Activated naive CD4-positive, alpha-beta T cell (primary cell): Measurements from ENCODE around the gene FAM83C.

Experiments
- DNase-seq, 4 experiments: peaks; one replicate each; lab custom pipeline; 2025; lab: John Stamatoyannopoulos, UW

FAM83C gene

DNA sequence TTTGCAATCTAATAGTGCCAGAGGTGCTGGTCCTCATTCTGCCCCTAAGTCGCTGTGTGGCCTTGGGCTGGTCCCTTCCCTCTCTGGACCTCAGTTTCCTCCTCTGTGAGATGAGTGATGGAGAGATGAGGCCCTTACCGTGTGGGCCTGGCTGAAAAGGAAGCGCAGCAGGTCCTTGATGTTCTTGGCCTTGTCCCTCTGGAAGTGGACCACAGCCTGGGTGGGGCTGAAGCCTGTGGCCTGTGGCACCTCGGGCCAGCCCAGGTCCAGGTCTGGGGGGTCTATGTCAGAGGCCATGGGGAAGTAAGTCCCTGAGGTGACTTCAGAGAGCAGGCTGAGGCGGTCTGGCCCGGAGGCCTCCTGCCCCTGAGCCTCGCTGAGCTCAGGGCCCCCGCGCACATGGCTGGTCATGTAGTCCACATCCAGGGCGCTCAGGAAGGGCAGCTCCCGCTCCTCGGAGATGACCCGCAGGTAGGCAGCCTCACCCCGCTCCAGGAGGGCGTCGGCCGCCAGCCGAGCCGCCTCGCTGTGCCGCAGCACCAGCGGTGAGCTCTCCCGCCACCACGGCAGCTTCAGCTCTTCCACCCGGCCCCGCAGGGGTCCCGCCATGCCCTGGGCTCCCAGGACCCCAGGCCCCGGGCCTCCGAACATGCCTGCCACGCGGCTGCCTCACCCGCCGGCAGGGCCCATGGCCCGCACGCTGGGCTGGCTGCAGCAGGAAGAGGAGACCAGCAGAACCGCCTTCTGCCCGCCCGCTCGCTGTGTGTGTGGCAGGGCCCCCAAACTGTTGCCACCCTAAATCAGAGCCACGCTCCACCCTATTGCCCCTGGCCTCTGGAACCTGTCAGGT lies at the start of gene FAM83C:
Gene FAM83C, minus strand, starts transcription at position 772 of the 850 bp plus-strand sequence. Its CDS starts 121 bp downstream, at position 651.
- DNase-seq: no peak

DNA sequence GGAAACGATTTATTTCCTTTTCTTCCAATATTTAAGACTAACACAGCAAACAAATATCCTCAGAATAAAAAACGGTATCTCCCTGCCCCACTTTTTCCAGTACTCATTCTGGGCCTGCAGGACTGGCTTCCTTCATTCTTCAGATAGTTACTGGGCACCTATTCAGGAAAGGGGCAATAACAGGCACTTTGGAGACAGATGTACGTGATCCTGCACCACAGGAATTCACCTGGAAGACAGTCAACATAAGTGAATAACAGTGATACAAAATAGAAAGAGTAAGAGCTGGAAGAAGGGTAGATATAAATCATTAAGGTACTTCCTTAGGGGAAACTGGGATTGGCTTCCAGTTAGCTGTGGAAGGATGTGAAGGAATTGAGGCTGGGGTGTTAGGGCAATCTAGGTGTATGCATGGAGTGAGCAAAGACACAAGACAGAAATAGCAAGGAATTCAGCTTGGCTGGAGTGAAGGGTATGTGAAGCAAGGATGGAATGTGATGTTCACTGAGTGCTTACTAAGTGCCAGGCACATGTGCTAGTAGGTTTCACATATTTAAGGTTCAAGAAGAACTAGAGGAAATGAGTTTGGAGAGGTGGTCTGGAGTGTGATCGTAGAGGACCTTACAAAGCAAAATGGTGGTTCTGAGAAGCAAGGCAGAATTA lies 49.3 kb upstream of the FAM83C start:
- no peak for DNase-seq

DNA sequence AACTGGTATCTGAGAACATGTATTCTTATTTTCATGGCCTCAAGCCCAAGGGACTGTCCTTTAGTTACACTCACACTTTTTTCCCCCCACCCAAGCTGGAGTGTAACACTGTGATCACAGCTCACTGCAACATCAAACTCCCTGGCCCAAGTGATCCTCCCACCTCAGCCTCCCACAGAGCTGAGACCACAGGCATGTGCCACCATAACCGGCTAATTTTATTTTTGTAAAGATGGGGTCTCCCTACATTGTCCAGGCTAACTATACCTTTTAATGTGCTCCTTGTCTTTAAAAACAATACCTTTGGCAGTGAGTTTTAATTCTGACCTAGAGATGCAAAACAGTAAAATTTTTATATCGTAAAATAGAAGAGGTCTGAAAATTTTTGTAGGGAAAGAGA lies 48.2 kb upstream of the FAM83C start:
- DNase-seq: no peak

DNA sequence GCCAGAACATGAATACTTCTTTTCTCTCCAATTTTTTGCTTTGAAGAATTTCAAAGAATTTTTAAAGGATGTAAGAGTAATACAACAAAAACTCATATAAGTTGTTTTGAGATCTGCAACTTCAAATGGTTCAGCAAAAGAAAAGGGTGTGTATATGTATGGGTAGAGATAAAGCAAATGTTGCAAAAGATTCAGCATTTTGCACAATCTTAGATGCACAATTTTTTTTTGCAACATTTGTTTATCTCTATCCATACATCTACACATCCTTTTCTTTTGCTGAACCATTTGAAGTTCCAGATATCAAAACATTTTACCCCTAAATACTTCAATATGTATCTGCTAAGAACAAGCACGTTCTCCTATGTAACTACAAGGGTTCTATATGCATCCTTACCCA lies 47.4 kb upstream of the FAM83C start:
- DNase-seq: no peak

DNA sequence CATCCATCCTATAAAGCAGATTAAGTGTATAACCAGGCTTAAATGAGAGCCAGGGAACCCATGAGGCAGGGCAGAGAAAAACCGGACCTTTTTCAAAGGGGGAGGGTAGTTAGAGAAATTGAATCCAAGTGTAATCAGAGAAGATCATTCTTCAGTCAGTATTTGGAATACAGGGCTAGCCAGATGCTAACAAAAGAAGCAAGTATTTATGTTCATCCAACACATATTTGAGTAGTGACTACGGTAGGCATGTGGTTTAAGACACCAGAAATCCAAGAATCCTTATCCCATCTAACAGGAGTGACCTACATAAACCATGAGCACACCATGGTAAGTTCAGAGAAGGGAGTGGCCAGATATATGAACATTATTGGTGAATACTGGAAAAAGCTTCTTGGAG lies 46.8 kb upstream of the FAM83C start:
- no peak for DNase-seq

DNA sequence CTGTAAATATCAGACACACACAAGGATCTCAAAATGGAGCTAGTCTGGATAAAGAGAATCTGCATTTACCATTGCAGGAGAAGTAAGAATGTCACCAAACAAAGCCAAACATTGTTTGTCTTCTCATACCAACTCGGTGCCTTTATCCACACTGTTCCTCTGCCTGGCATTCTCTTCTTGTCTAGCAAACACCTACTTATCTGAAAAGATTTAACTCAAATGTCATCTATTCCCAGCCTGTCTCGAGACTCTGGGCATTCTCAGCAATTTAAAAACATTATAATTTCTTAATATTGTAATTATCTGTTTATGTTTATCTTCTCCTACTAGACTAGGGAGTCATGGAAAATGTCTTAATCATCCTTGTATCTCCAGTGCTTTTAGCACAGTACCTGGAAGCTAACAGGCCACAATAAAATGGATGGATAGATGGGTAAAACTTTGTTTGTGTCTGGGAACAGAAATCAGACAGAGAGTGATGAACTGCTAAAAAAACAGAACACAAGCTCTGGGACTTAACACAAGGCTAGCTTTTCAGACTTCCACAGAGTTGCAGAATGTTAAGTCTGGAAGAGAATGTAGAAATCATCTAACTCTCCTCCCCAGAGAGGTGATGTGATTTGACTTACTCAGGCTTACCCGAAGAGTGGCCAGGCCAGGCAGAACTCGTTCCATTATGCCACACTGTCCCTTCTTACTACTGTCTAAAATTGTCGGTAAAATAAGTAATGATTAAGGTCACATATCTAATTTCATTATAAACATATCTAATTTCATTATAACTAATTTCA lies 42.3 kb upstream of the FAM83C start:
- no peak for DNase-seq

DNA sequence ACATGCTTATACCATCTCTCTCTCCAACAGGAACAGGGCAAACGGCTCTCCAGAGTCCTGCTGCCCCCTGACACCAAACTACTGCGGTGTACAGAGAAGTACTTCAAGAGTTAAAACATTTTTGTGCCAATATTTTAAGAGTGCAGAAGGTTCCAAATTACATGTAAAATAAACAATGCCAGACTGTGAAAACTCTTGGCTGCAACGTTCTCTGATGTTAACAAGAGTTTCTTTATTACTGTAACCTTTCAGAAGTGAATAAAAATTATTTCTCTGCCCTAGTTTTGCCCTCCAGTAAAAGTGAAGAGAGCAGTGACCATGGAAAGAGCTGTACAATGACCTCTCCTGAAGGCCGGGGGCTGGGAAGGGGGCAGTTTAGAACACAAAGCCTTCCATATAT lies 41.4 kb upstream of the FAM83C start:
- DNase-seq: no peak

DNA sequence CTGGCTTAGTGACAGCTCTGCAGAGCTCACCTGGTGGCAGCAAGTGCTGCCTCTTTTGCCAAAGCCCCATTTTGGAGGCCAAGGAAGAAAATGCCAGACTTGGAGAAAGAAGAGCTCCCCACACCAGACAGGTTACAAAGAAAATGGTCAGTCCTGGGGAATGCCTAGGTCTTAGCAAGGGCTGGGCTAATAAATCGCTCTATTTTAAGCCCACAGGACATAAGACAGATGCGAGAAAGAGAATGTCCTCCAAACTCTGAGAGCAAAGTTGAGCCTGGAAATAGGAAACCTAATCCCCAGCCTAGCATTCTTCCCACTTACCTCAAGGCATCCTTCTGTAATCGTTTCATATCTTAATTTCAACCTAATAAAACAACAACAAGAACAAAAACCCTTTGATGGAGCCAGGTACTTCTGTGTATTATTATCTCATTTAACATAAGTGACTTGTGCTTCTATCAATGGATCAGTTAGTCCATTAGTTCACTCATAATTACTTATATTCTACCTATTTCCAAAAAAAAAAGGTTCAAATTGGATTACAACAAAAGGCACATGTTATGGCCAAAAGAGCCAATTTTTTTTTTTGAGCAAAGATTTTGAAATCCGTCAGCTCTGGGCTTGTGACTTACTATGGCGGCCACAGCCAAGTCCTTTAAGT lies 40.4 kb upstream of the FAM83C start:
- no peak for DNase-seq

DNA sequence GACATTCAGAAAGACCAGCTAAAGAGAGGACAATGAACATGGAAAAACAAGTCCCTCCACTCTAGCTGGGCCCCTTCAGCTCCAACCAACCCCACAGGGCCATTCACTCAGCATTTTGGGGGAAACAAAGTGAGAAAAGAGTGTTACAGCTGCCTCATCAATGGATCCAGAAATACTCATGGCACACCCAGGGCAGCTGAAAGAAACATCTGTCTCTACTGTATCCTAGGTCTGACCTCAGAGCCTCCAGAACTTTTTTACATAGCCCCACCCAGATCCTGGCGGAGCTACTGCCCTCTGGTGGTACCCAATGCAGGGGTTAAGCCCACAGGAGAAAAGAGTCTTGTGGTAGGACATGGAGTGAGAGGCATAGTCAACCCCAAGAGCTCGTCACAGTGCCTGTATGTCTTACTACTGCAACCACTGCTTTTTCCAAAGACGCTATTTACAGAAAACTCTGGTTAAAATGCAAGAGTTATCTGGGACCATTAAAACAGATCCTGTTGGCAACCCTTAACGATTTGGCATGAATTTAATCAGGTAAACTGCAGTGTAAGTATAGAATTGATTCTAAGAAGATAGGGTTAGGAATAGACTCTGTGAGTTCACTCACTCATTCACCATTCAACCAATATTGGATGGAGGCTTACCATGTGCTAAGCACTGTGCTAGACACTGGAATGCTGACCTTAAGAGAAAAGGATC lies 37.4 kb upstream of the FAM83C start:
- DNase-seq: no peak

DNA sequence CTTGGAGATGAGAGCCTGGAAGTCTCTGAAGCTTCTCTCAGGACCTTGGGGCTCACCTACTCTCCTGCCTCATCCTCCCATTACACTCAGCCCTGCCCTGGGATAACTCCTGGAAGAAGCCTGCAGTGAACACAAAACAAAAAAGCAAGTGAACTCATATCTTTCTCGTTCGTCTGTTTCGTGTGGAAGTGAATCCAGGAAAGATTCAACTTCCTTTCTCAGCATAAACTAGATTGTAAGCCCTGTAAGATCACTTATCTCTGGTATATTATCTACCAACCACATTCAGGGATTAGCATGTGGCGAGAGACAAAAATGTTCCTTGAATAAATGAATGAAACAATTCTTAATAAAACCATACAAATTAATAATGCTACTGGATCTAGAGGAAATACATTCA lies 36.5 kb upstream of the FAM83C start:
- DNase-seq: no peak

DNA sequence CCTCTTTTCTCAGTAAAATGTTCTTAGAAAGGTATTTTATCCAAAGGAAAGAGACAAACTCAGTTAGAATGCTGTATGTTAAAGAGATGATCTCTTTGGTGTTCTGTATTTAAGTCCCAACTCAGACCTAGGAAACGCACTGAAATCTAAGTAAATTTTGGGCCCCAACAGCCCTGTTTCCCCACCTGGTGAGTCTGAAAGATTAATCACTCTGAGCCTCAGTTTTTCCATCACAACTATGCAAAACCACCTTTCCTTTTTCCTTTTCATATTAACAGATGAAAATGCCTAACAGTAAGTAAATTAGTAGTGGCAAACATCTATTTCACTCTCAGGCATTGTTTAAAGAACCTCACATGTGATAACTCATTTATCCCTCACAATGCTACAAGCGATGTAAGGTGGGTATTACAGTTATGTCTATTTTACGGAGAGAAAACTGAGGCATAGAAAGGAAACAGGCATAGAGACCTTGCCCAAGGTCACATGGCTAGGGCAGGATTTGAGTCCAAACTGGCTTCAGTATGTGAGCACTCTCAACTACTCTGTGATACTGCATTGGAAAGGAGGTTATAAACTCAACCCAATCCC lies 36.0 kb upstream of the FAM83C start:
- no peak for DNase-seq

DNA sequence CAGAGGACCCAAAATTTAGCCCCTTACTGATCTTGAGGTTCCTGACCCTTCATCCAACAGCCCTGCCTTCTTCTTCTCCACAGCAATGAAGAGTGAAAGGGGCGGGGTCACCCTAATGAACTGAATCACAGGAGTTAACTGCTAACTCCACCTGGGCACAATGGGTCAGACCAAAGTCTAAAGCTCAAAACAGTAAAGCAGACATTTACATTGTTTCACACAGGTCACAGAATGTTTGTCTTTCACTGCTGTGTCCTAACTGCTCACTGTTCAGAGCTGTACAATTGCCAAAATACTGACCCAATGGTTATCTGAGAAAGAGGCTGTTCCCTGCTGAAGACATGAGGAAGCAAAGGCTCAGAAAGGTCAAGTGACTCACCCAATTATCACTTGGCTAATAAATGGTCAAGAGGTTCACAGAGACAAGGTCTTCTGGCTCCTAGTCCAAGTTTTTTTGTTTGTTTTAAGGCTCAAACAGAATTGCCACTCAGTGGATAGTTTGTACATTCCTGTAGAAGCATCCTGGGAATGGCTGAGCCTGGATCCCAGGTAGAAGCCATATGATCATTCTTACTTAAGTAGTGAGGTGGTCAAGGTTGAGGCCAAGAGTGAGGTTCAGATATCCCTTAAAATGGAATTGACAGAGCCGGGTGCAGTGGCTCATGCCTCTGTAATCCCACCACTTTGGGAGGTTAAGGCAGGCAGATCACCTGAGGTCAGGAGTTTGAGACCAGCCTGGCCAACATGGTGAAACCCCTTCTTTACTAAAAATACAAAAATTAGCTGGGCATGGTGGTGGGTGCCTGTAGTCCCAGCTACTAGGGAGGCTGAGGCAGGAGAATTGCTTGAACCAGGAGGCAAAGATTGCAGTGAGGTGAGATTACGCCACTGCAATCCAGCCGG lies 35.1 kb upstream of the FAM83C start:
- DNase-seq: no peak

DNA sequence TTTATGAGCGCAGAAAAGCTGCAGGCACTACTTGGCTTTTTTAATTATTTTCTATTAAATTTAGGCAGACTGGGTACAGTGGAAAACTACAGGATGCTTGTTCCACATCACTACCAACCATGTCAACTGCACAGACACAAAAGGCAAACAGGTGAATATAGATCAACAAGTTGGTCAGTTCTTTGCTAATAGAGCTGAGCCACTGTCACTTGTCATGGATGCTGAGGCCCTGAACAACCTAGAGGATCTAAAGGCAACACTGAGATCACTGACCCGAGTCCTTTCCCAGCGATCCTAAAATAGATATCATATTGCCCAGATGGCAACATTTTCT lies 34.5 kb upstream of the FAM83C start:
- no peak for DNase-seq

DNA sequence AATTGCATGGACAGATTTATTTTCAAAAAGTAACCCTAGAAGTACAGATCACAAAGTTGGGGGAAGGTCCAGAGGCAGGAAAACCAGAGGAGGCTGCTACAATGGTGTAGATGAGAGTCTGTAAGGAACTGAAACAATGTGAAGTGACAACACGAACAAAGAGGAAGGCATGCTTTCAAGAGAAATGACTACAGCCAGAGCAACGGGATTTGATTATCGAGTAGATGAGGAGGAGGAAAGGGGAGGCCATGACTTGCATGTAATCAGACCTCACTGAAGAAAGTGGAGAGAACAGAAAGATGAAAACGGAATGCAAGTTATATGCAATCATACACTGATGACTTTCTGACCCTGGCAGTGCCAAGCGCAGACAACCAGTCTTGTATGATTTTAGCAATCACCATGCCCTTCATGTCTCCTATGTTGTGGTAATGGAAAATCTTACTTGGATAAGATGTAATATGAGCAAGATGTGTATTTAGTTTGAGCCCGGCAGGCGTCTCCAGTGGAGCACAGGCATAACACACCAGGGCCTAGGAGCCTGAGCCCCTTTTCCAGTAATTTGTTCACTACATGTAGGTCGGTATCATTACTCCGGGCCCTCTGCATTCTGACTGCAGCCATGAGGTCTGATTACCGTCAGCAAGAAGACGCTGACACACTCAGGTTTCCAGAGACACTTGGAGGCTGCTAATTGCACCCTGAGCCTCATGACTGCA lies 34.0 kb upstream of the FAM83C start:
- no peak for DNase-seq

DNA sequence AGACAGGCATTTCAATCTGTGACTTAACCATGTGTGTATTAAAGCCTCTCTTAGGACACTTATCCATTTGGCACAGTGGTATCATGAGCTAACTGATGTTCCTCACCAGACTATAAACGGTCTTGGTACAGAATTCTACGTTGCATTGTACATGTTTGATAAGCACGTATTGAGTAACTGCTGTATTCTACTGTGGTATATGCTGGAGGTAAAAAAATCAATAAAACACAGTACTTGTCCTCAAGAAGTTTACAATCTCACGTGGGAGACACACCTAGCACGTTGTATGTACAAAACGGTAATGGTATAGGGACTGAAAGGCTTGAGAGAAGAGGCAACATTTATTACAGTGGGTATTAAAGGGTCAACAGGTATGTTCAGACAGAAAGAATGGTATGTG lies 33.2 kb upstream of the FAM83C start:
- DNase-seq: no peak

DNA sequence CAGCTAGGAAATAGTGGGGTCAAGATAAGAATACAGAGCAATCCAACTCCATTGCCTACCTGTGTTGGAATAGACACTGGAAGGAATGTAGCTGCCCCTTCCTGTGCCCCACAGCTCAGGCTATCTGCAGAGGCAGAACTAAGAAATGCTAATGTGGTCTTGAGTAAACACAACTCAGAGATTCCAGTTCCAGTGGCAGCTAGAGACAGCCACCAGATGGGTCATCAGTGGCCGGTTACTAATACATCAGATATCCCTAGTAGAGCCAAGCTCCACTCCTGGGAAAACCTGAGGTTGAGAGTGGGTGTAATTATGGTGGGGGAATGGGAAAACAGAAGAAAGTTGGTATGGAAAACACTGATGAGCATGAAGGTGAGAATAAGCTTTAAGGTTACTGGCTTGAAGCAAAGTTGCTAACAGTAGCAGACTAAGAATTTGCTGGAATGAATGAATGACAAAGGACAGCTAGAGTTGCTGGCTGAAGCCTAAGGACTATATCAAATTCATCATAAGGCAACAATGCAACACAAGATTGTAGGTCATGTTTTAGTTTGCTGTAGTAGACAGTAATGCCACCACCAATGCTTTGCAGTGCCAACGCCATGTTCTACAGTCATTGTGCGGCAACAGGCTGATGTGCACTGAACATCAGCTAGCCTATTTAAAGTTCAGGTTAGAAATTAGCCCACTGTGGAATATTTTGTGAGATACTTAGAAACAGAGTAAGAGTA lies 28.3 kb upstream of the FAM83C start:
- DNase-seq: no peak

DNA sequence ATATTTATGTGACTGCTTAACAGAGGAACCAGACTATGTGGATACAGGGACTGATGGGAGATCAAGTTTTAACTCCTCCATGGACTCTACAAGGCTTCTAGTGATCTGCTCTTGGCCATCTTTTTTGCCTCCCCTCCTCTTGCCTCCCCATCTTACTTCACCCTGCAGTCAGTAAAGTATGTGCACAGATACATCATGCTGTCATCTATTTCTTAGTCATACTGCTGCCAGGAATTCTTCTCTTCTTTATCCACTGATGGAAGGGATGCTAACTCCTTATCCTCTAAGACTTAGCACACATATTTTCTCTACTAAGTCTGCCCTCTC lies 27.6 kb upstream of the FAM83C start:
- DNase-seq: no peak

DNA sequence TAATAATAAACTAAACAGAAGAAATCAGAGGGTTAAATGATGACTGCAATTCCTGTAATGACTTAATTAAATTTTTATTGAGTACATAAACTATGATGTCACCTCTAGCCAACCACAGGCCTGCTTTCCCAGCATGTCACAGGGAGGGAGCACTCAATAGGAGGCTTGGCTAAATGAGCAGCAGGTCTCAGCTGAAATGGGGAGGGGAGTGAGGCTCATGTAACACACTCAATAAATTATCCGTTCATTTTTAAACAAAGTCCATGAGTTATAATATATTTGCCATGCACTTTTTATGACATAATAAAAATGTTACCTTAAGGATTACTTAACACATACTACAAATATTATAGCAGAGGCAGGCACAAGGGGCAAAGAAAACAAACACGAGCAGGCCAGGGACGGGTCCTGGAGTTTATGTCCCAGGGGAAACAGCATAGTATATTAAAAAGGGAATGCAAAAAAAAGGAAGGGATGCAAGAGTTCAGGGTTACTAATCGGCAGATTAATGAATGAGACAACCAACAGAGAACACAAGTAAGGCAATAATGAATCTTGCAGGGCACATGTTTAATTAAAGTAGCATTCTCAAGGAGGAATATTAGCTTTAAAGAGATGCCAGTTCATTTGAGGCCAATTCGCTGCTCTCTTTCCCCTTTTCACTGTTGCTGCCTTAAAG lies 27.1 kb upstream of the FAM83C start:
- no peak for DNase-seq
